Glomerular visceral epithelial cell (primary cell): Measurements from ENCODE around the gene PHLDB2.

Experiments
- DNase-seq: peaks from one replicate; pipeline ENCODE4 v3.0.0-alpha.2; 2016; ENCODE audit errors: extremely low spot score

The PHLDB2 gene

DNA sequence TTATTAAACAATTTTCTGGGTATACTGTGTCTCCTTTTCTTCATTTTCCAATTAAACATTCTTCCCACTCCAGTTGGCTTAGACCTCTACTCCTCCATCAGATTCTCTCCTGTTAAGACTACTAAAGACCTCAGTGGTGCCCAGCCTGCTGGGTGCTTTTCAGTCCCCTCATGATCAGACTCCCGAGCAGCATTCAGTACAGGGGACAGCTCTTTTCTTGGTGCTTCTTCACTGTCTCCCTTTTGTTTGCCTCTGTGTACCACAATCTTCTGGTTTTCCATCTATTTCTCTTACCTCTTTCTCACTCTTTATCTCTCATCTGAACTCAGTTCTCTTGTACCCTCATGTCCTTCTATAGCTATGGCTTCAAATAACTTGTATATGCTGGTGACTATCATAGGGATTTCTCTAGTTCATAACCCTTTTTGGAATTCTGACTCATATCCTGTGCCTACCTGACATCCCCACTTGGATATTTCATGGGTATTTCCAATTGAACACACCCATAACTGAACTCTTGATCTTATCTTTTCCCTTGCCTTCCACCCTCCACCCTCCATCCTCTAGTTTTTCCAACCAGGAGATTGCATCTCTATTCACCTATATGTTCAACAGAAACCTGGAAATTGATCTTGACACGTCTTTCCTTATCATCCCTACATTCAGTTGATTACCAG, 64.2 kb downstream of the PHLDB2 start:
- DNase-seq: no peak

DNA sequence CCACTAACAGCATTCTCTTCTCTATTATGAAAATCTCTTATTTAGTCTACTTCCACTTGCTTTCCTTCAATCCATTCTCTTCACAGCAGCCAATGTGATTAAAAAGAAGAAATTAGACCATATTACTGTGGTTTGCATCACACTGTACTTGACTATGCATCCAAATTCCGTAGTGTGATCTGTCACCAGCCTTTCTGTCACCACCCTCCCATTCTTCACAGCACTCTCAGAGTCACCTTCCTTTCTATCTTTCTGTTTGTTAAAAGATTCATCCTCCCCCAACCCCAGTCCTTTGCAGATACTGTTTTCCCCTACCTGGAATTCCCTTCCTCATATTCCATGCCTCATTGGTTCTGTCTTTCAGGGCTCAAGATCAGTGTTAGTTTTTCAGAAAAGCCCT, 64.7 kb downstream of the PHLDB2 start:
- no peak for DNase-seq

DNA sequence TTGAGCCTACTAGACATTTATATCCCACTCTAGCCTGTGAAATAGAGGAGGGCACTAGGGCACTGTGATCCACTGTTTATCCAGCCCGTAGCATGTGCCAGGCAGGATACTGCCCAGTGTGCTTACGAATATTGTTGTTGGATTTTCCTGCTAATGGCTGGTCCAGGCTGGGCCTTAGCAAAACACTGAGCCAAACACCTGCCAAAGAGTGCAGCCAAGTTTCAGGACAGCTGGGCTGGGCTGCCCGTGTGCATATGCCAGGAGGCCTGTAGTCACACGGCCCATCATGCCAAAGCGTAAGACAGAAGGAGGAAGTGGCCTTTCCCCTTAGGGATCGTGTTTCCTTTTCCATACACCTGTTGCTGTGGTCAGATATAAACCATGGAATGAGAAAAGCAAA, 65.2 kb downstream of the PHLDB2 start:
- no peak for DNase-seq

DNA sequence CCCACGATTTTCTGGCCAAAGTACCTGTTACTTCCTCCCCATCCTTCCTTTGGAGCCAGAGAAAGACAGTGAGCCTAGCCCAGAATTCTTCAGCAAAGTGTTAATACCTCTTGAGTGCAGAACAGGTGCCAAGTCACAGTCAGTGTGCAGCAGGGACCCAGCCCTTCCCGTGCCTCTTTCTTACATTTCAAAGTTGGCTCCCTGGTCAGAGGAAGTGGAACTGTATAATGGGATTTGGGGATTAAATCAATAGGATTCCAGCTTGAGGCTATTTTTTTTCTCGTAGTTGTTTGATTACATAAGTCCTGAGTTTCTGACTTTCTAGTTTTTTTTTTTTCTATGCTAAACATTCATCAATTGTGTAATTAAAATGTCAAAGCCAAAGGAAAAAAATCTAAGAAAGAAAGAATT, 67.2 kb downstream of the PHLDB2 start:
- no peak for DNase-seq

DNA sequence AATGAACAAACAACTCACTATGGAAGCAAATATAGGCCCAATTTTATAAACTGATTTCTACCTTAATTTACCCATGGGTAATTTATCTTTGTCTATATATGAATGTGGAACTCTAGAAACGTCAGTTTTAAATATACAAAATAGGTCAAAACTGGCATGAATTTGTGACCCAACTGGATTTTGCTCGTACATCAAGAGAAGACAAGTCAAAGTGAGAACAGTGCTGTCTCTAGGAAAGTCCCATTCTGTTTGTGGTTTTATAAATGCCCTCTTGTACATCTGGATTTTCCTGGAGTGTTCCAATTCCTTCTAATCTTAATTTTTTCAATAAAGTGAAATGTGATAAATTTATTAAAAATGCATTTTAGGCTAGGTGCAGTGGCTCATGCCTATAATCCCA, 69.5 kb downstream of the PHLDB2 start:
- no peak for DNase-seq

DNA sequence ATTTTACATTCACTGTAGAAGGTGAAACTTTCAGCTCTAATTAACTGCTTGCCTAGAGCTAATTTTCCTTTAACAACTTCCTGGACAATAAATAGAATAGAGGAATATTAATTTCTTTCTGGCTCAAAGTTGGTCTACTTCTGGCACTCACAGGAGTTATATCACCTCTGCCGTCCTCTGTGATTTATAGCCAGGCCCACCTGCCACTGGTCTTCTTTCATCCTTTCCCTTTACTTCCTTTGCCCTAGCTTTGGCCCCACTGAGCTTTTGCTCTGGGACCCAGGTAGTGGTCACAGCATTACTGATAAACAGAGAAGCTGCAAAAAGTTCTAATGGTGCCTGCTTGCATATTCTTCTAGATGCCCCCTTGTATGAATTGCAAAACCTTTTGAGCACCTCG, 70.4 kb downstream of the PHLDB2 start:
- no peak for DNase-seq

DNA sequence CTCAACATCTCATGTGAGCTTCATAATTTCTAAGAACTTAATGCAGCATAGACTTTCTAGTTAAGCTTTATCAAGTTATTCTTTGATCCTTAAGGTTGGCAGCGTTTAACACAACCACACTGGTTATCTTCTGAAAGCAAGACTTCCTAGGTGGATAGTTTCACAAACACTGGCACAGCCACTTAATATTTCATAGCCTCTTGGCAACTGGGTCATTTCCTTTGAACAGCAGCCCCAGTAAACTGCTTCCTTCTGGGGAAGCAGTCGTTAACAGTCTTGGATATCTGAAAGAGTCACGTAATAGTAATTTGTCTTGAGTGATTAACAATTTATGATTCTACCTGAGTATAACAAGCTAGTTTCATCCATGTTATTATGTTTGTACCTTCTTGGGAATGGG, 73.9 kb downstream of the PHLDB2 start:
- DNase-seq: no peak

DNA sequence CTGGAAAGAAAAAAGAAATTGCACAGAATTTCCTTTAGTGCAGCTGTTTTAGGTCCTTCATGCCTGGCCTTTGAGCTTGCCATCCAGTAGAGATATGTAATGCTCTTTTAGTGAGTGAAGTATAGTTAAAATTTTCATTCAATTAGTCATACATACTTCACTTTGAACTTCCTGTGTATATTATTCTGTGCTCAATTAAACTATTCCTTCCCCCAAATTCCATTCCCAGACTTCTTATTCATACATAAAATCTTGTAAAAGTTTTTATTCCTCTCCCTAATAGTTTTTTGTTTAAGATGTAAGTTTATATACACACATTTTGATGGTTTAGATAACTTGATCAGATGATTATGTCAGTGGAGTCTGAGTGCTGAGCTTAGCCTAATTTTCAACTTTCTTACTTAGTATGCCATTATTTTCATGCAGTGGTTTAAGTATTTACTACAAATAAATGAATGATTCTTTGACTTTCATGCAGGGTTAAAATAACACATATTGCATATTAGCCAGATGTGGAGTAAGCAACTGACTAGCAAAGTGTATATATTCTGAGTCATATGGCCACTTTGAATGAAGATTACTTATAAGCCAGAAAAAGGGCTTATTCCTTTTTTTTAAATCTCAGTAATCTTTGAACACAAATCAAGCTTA, 77.3 kb downstream of the PHLDB2 start:
- DNase-seq: peak; percentile 55

DNA sequence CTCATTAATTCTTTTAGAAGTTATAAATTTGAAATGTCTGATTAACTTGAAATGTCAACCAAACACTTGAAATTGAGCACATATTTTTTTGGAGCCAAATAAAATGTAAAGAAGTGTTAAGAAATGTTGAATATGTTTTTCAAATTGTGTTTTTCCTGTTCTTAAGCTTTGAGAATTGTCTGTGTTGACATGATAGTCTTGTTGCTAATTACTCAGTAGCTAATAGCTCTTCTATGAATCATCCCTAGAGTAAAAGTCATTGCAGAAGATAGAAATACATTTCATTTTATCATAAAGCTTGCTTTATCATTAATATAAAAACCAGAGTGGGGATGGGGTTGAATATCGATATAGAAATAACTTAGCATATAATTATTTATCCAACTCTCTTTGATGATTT, 77.9 kb downstream of the PHLDB2 start:
- DNase-seq: no peak

DNA sequence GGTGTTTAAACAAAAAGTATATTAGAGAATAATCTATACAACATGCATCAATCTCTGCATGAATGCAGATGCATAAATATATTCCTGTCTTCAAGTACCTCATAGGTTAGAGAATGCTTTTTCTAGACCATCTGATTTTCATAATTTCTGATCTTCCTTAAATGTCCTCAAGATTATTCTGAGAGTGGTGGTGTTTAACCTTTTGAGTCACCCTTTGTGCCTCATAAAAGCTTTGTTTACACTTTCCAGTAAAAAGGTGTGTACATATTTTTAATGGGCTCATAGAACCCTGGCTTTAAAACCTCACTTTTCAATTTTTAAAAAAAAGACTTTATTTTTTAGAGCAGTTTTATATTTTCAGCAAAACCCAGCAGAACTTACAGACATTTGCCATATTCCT, 78.8 kb downstream of the PHLDB2 start:
- DNase-seq: no peak

DNA sequence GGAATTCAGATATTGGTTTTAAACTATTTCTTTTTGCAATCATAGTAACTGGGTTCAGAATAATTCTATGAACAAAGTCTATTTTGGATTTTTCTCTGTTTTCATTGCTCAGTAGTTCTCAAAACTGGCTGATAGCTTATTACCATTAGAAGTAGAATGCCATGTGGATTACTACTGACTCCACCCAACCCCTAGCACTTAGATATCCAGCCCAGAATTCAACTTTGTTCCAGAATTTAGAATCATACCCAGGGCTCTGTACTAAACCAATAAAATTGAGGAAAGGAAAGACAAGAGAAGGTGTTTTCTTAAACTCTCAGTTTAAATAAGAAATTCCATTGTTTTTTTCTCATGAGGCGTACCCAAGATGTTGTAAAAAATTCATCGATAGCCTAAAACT, 80.8 kb downstream of the PHLDB2 start:
- DNase-seq: no peak

DNA sequence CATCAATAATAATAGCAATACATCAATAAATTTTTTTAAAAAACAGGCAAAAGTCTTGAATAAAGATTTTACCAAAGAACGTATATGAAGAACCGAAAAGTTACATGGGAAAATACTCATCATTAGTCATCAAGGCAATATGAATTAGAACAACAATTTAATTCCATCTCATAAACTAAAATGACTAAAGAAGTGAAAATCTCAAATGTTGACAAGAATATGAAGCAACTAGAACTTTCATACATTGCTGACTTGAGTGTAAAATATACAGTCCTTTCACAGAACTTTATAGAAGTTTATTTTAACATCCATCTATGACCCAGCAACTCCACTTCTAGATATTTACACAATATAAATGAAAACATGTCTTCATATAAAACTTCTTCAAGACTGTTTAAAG, 84.5 kb downstream of the PHLDB2 start:
- DNase-seq: no peak

DNA sequence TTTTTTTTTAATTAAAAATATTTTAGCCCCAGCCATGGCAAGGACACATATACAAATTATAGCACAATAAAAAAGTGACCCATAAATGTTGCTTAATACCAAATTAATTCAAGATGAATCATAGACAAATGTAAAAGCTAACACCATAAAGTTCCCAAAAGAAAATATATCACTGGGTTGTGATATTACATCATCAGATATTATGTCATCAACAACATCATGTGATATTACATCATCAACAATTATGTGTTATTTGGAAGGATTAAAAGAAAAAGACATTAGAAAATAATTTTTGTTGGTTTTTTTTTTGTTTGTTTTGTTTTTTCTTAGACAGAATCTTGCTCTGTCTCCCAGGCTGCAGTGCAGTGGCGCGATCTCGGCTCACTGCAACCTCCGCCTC, 85.3 kb downstream of the PHLDB2 start:
- no peak for DNase-seq

DNA sequence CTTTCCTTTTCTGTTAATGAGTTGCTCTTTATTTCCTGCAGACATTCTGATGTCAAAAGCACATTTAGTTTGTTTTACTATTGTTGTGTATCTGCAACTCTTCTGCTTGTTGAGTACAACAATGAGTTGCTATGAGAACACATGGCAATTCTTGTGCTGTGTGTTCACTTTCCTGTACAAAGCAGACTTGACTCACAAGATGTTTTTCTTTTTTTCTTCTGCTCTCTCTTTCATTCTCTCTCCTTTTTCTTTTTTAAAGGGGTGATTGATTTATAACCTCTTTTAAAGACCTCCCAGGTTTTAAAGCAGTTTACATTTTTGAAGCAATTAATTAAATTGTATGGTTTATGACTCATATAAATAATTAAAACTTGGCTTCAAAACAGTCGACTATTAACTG, 88.2 kb downstream of the PHLDB2 start:
- DNase-seq: no peak

DNA sequence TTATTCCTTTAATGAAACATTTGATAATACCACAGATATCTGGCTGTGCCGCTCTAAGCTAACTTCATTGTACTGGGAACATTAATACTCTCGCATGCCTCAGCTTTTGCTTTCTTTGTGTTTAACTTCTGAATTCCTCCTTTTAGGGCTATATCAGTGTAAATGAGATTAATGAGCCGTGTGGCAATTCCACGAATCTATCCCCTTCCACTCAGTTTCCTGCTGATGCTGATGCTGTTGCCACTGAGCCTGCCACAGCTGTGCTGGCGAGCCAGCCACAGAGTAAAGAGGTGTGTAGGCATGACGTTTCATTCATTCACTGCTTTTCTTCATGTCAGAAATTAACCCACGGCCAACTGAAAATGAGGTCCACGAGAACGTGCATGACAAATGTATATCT, 89.7 kb downstream of the PHLDB2 start:
- no peak for DNase-seq

DNA sequence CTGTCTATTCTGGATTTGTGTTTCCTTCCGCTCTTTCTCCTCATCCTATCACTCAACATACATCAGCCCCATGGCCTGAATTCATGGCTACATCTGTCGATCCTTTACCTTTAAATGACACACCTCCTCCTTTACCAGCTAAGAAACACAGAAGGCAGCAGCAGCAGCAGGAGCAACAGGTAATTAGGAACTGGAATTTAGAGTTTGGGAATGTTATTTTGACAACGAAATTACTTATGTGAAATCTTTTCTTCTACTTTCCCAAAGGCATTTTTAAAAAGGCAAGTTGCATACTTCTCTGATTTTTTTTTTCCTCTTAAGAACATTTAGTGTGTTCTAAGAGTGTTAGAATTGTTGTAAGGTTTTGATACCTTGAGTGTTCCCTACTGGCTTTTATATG, 90.6 kb downstream of the PHLDB2 start:
- no peak for DNase-seq

DNA sequence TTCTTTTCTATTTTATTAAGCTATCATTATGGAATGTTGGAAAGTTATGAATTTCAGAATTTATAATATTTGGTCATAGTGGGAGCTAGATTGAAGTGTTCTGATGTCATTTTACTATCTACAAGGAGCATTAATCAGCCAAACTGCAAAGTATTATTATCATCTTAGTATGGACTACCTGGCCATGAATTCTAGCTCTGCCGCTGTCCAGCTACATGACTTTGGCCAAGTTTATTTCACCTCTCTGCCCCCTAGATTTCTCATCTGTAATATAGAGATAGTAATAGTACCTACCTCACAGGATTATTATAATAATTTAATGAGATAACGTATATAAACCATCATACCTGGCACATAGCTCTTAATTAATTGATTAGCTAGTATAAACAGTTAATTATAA, 92.0 kb downstream of the PHLDB2 start:
- DNase-seq: no peak

DNA sequence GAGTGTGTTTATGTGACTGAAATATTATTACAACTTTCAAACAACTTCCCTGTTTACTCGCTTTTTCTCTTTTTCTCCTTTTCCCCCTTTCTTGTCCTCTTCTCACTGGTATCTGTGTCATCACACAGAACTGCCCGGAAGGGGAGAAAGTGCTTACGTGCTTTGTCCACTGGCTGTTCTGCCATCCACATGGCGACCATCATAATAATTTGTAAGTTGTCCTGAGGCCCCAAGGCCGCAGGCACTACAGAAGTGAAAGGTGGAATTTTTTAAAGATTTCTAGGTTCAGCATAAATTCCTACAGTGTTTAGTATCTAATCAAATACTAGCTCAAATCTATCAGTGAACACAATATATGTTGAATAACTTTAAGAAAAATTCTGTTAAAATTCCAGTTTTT, 93.0 kb downstream of the PHLDB2 start:
- no peak for DNase-seq

DNA sequence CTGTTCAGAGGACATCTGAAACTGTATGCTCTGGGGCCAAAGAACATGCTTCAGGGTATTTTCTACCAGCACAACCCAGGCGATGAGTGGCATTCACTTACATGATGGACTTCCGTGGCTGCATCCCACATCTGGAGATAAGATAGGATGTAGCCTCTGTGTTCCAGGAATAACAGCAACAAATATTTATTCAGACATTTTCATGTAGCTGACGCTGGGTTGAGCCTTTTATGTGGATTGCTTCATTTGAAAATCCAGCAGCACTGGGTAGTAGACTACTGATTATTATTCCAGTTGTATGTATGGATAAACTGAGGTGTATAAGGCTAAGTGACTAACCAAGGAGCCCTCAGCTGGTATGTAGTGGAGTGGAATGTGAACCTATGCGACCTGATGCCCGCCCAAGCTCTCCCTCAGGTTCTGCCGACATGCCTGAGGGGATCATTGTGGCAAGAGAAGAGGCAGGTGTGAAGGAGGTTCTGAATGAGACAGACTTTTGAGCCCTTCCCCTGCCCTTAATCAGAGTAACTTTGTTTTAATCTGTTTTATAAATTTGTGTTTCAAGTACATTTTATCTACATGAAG, 93.9 kb downstream of the PHLDB2 start:
- no peak for DNase-seq

DNA sequence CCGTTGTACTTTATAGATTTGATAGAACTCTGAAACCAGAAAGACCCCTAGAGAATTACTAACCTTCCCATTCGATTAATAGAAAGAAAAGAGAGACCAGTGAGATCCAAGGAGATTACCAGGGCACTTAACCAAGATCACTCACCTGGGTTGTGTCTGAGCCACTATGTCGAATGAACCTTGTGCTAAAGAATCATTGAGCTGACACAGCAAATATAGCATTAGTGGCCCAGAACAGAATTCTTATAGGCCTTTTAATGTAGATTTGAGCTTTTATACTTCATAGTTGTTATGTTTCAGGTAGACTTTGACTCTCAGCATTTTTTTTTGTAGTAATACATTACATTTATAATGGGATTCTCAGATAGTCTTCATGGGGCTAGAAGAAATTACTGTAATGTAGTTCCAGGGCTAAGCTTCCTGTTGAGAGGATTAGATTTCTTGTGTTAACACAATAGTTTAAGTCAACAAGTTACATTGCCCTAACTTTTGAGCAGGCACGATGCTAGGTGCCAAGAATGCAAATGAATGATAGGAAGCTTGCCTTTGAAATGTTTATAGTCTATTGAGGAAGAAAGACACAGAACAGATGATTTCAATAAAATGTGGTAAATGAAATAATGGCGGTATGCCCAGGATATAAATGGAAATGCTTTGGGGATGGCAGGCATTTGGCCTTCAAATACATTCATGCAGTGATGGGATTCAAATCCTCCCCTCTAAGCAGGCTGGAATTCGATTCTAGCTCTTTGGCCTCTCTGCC, 95.3 kb downstream of the PHLDB2 start:
- no peak for DNase-seq

DNA sequence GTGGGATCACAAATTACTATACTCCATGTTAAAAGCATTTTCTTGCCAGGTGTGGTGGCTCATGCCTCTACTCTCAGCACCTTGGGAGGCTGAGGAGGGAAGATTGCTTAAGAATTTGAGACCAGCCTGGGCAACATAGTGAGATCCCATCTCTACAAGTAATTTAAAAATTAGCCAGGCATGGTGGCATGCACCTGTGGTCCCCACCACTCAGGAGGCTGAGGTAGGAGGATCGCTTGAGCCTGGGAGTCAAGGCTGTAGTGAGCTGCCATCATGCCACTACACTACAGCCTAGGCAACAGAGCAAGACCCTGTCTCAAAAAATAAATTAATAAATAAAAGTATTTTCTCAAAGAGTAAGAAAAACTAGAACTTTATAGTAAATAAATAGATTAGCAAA, 96.8 kb downstream of the PHLDB2 start:
- DNase-seq: no peak

DNA sequence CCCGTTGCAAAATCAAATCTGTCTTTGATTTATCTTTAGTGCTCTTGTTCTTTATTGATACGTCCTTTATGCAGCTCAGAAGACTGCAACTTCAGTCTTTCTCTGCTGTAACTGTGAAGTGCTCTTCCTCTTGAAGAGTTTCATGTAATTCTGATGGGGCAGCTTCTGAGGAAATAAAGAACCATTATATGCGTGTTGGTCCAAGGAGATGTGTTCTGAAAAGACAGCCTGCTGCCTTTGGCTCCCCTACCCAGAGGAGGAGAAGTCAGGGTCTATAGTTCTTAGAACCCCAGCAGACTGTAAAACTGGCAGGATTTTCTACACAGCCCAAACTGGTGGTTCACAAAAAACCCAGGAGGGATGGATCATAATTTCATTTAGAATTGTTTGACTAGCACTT, 97.4 kb downstream of the PHLDB2 start:
- no peak for DNase-seq
